Sigmoid colon (tissue), 7 donors: ENCODE results near the gene JAKMIP1. TPM values are rescaled to one million over a fixed set of nuclear protein-coding genes. Genes with fewer than 3 reads are reported as not detected.

Source experiments
- DNase-seq: peaks from one replicate; pipeline ENCODE4 v3.0.0-alpha.2; 2019
- H3K27ac ChIP-seq, 4 donors: fragments of 200-600 bp; sonication (generic); one replicate each; pipeline ENCODE4 v1.5.1; 2016 to 2019; ENCODE audit warnings: mild to moderate bottlenecking in 1 of 4
- H3K27me3 ChIP-seq, 3 donors: fragments of 200-600 bp; sonication (generic); one replicate each; pipeline ENCODE4 v1.5.1; 2019; ENCODE audit warnings: mild to moderate bottlenecking in 1 of 3
- H3K36me3 ChIP-seq, 4 donors: fragments of 200-600 bp; sonication (generic); one replicate each; pipeline ENCODE4 v1.5.1; 2016 to 2019
- H3K4me1 ChIP-seq, 4 donors: fragments of 200-600 bp; sonication (generic); one replicate each; pipeline ENCODE4 v1.5.1; 2017 to 2019
- H3K4me3 ChIP-seq, 4 donors: fragments of 200-600 bp; sonication (generic); one replicate each; pipeline ENCODE4 v1.5.1; 2017 to 2019; ENCODE audit warnings: mild to moderate bottlenecking in 2 of 4, moderate library complexity in 1 of 4
- H3K9me3 ChIP-seq, 4 donors: fragments of 200-600 bp in 3 of 4; sonication (generic) in 3 of 4; one replicate each; pipeline versions ENCODE4 v1.5.1 to v1.6.1; 2013 to 2019
- EP300 ChIP-seq, 4 donors: sonication (generic); formaldehyde crosslinking; IDR thresholded peaks; one replicate each; pipeline ENCODE4 v1.6.1; 2017; ENCODE audit warnings: antibody characterized with exemption in 4 of 4
- POLR2A ChIP-seq, 2 donors: fragments of 450-650 bp; IDR thresholded peaks; one replicate each; pipeline ENCODE4 v1.6.1; 2016; ENCODE audit warnings: antibody characterized with exemption in 2 of 2, mild to moderate bottlenecking in 2 of 2, moderate library complexity in 2 of 2
- POLR2AphosphoS5 ChIP-seq, 4 donors: sonication (generic); formaldehyde crosslinking; IDR thresholded peaks; one replicate each; pipeline ENCODE4 v1.6.1; 2017; ENCODE audit warnings: antibody characterized with exemption in 4 of 4
- WGBS, 2 donors: extraction: QIAGEN DNeasy Blood & Tissue Kit; methylation state at CpG; one replicate each; pipeline ENCODE4 v1.1.7; 2013; 5-methylcytosine and 5-hydroxymethylcytosine counted together
- intact Hi-C: fragments of 100-400 bp; cut with DNase I; formaldehyde crosslinking; loops from one replicate; pipeline ENCODE4 v1.15.1; 2023
- polyA plus RNA-seq, 3 donors: library from polyadenylated mRNA; stranded (reverse); fragments of 200-250 nt; gene quantifications; one replicate each; pipeline ENCODE4 v1.2.3, GENCODE V29; 2013
- total RNA-seq, 4 donors: library from RNA; depleted of rRNA; stranded (reverse); fragments of >200 nt; gene quantifications; one replicate each; pipeline ENCODE4 v1.1.0, GENCODE V29; 2016
- TF ChIP-seq, protein P1 (sequence below), 4 experiments: fragments of 450-650 bp in 3 of 4; fragments of 200-600 bp in 1 of 4; IDR thresholded peaks; one replicate each; pipeline ENCODE4 v1.5.1; 2016 to 2019; ENCODE audit warnings: antibody characterized with exemption in 4 of 4, mild to moderate bottlenecking in 3 of 4, moderate library complexity in 2 of 4
- donor health status: healthy with polysubstance abuse.
- donor health status: Bipolar disorder and iron deficiency.
- donor health status: healthy.

The JAKMIP1 gene
- total and polyA plus RNA-seq, 7 donors: 0.49 to 3.9 (median 1.8) TPM; not detected in 2

DNA sequence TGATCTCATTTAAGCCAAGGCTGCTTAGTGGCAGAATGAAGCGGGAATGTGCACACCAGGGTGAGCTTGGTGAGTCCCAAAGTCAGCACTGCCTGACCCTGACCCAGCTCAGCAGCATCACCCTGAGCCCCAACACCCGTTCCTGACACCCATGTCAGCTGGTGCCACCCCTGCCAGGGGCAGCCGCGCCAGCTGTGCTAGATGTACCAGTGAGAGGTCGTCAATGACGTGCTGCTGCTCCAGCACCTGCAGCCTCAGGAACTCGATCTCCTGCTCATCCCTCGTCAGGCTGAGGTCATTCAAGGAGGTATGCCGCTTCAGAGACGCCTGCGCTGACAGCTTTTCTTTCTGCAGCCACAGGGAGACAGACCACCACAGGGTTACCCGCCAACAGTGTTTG lies 120.4 kb downstream of the JAKMIP1 start:
- no peaks in the 10 kb centered on the region for H3K9me3 ChIP-seq
- WGBS, 2 donors: 78 to 87% methylated on average over 12 of the region's 12 CpGs
- intact Hi-C loops: no loop called here
- H3K27me3 ChIP-seq: peaks cover 0 to 4% (median 0%) of the 10 kb centered on the region in 3 donors
- H3K36me3 ChIP-seq: no peaks in the 10 kb centered on the region
- DNase-seq: no peak
- no peak overlapping the region for H3K27ac ChIP-seq
- H3K4me1 ChIP-seq: no peaks in the 10 kb centered on the region
- H3K4me3 ChIP-seq: no peak overlapping the region
- TF ChIP-seq POLR2A (IDR thresholded peaks at IDR 0.05): no peak
- TF ChIP-seq POLR2AphosphoS5 (IDR thresholded peaks at IDR 0.05): no peak
- TF ChIP-seq EP300 (IDR thresholded peaks at IDR 0.05): no peak
- TF ChIP-seq, protein P1, sequence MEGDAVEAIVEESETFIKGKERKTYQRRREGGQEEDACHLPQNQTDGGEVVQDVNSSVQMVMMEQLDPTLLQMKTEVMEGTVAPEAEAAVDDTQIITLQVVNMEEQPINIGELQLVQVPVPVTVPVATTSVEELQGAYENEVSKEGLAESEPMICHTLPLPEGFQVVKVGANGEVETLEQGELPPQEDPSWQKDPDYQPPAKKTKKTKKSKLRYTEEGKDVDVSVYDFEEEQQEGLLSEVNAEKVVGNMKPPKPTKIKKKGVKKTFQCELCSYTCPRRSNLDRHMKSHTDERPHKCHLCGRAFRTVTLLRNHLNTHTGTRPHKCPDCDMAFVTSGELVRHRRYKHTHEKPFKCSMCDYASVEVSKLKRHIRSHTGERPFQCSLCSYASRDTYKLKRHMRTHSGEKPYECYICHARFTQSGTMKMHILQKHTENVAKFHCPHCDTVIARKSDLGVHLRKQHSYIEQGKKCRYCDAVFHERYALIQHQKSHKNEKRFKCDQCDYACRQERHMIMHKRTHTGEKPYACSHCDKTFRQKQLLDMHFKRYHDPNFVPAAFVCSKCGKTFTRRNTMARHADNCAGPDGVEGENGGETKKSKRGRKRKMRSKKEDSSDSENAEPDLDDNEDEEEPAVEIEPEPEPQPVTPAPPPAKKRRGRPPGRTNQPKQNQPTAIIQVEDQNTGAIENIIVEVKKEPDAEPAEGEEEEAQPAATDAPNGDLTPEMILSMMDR (IDR thresholded peaks at IDR 0.05): no peak

- no peaks in the 10 kb centered on the region for H3K4me1 ChIP-seq
- intact Hi-C loops: no loop called here
- DNase-seq: no peak
- H3K9me3 ChIP-seq: no peaks in the 10 kb centered on the region
- peaks cover 0 to 4% (median 0%) of the 10 kb centered on the region in 3 donors for H3K27me3 ChIP-seq
- WGBS, 2 donors: 75 to 87% methylated on average over 7 of the region's 7 CpGs
- no peak overlapping the region for H3K27ac ChIP-seq
- H3K4me3 ChIP-seq: no peak overlapping the region
- no peaks in the 10 kb centered on the region for H3K36me3 ChIP-seq
- TF ChIP-seq, protein P1 (IDR thresholded peaks at IDR 0.05): no peak
- no peak for TF ChIP-seq EP300 (IDR thresholded peaks at IDR 0.05)
- TF ChIP-seq POLR2AphosphoS5 (IDR thresholded peaks at IDR 0.05): no peak
- TF ChIP-seq POLR2A (IDR thresholded peaks at IDR 0.05): no peak
Observed at GRCh38 chr4:6078560-6078959, 121.8 kb downstream of the JAKMIP1 start.

DNA sequence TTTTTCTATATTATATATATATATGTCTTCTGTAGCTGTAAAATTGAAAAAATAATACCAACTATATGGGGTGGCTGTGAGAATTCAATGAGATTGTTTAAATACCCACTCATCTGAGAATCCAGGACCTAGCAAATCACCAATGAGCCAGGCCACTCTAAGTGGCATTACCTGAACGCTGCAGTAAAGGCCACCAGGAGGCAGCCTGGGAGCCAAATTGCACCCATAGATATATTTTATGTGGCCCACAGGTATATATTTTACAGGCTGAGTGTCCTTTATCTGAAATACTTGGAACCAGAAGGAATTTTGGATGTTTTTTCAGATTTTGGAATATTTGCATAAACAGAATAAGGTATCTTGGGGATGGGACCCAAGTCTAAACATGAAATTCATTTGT lies 124.0 kb downstream of the JAKMIP1 start:
- H3K9me3 ChIP-seq: no peaks in the 10 kb centered on the region
- H3K27me3 ChIP-seq: peaks cover 0 to 4% (median 0%) of the 10 kb centered on the region in 3 donors
- no peak for DNase-seq
- TF ChIP-seq POLR2A (IDR thresholded peaks at IDR 0.05): no peak
- no peak for TF ChIP-seq POLR2AphosphoS5 (IDR thresholded peaks at IDR 0.05)
- no peak for TF ChIP-seq EP300 (IDR thresholded peaks at IDR 0.05)
- TF ChIP-seq, protein P1 (IDR thresholded peaks at IDR 0.05): no peak
- no peaks in the 10 kb centered on the region for H3K36me3 ChIP-seq
- 36 to 57% methylated on average over 1 of the region's 1 CpG for WGBS, 2 donors
- intact Hi-C loops: no loop called here
- no peak overlapping the region for H3K4me3 ChIP-seq
- H3K4me1 ChIP-seq: no peaks in the 10 kb centered on the region
- H3K27ac ChIP-seq: no peak overlapping the region

GRCh38 chr4:6074758-6075157 lies 125.6 kb downstream of the JAKMIP1 start:
- Histone ChIP-seq H3K27ac (no peak overlapping the region), H3K9me3 (no peaks in the 10 kb centered on the region), H3K4me3 (no peak overlapping the region), H3K27me3 (peaks cover 0 to 8% (median 0%) of the 10 kb centered on the region in 3 donors), H3K36me3 (no peaks in the 10 kb centered on the region), H3K4me1 (no peaks in the 10 kb centered on the region)
- 85 to 93% methylated on average over 6 of the region's 6 CpGs for WGBS, 2 donors
- peak; percentile 29 for DNase-seq
- no peak for TF ChIP-seq POLR2AphosphoS5 (IDR thresholded peaks at IDR 0.05)
- TF ChIP-seq POLR2A (IDR thresholded peaks at IDR 0.05): no peak
- TF ChIP-seq, protein P1 (IDR thresholded peaks at IDR 0.05): no peak
- no peak for TF ChIP-seq EP300 (IDR thresholded peaks at IDR 0.05)
- intact Hi-C loops: no loop called here
